SW 1271 (cell line): ENCODE results near the gene SENP3.
"Not testable (repeated sequence)": the region's sequence is repeated elsewhere in the genome, so short reads cannot be mapped to it uniquely, and the experiment has no call there.

Experiments
- DNase-seq, 2 experiments: peaks; one replicate each; lab custom pipeline; 2025; lab: John Stamatoyannopoulos, UW

SENP3 gene

DNA sequence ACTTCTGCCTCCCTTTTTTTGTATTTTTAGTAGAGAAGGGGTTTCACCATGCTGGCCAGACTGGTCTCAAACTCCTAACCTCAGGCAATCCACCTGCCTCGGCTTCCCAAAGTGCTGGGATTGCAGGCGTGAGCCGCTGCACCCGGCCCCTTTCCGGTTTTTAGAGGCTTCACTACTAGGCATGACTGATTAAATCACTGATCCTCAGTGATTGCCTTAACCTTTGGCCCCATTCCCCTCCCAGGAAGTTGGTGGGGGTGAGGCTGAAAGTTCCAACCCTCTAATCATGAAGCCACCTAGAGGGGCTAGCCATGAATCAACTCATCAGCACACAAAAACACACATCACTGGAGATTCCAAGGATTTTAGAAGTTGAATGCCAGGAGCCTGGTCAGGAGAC is 35.8 kb downstream of the SENP3 start:
- DNase-seq, result not testable (repeated sequence)

DNA sequence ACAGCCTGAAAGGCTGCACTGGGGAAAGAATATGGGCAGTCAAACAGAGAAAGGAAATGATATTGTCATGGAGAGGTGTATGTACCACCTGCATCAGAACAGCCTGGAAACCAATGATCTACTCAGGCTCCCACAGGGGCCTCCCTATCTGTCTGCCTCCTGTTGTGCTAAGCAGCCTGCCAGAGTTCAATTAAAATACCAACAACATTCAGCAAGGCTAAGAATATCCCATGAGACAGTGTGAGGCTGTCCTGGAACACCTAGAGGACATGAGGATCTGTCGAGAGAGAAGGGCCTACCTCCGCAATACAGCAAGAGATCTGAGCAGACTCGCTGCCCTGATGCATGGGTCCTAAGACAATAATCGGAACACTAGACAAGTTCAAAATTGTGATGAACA is 44.6 kb downstream of the SENP3 start:
- no peak for DNase-seq

DNA sequence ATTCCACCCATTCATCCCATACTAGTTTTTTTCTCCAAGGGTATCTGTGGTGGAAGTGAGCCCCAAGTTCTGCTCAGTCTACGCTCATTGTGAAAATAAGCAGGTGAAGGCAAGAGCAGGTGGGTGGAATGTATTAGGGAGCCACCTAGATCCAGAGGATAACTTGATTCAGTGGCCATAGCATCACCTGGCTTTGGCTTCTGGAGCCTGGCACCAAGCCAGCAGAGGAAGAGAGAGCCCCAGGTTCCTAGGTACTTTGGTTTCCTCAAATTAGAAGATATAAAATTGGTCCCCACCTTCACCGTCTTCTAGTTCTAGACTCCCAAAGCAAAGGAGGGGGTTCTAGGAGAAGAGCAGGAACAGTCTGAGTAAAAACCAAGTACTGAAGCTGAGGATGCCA is 48.9 kb downstream of the SENP3 start:
- no peak for DNase-seq

DNA sequence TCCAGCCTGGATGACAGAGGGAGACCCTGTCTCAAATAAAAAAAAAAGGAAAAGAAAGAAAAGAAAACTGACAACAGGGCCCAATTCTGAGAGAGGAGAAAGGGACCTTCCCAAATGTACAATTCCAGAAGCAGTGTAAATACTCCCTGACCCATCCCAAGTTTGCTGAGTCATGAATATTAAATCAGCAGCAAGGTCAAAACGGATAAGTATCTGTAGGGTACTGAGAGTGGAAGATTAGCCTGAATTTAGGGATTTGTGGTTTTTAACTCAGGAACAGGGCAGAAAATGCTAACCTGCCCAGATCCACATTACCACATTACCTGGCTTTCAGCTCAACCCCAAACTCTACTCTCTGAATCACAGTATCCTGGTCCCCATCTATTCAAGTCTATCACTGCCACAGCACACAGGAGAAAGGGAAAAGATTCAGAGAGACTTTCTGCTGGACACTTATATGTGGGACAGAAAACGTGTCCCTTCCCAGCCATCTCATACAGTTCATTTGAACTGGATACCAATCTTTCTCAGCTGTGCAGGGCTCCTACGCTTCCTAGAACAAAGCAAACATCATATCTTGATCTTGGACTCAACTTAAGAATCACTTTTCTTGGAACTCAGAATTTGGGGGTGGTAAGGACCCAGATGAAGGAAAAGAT is 50.0 kb downstream of the SENP3 start:
- DNase-seq, result no peak

DNA sequence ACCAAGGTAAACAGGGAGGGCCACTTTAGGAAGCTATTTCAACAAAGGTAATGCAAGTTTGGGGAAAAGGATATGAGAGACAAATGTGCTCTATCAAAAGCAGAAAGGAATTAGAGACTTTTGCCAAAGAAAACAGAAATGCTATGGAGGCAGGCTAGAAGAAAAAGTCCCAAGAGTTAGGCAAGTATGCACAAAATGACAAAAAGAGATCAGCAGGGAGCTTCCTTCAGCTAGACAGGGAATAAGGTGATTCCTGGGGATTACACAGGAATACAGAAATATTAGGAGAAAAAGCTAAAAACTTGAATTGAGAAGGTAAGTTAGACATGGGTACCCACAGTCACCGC is 50.5 kb downstream of the SENP3 start:
- no peak for DNase-seq

GRCh38 chr17:7613769-7614424 is 52.2 kb downstream of the SENP3 start:
- DNase-seq, result peak in 1 of 2 experiments; percentile 41

- DNase-seq, result peak; percentile 98 to 99
Observed at GRCh38 chr17:7614425-7615264, 52.9 kb downstream of the SENP3 start, which contains the start of gene FXR2. Gene FXR2, minus strand, starts transcription at chr17:7614897. Its CDS starts 365 bp downstream, at chr17:7614532.

GRCh38 chr17:7615265-7615747 is 53.6 kb downstream of the SENP3 start:
- DNase-seq, result no peak

- no peak for DNase-seq
Observed at GRCh38 chr17:7618608-7619007, 56.9 kb downstream of the SENP3 start.

GRCh38 chr17:7620835-7621234 is 59.1 kb downstream of the SENP3 start:
- no peak for DNase-seq
